Inferior parietal cortex (tissue), 1 donor: Measurements from ENCODE around the gene SP9.
"Not testable (repeated sequence)": the region's sequence is repeated elsewhere in the genome, so short reads cannot be mapped to it uniquely, and the experiment has no call there.

Source experiments
- DNase-seq: peaks from one replicate; pipeline ENCODE4 v3.0.0-alpha.2; 2016; ENCODE audit errors: extremely low spot score

Gene SP9

GRCh38 chr2:174344716-174345461, 10.1 kb downstream of the SP9 start:
- no peak for DNase-seq

GRCh38 chr2:174350018-174350417, 15.3 kb downstream of the SP9 start:
- DNase-seq, result peak; percentile 57

DNA sequence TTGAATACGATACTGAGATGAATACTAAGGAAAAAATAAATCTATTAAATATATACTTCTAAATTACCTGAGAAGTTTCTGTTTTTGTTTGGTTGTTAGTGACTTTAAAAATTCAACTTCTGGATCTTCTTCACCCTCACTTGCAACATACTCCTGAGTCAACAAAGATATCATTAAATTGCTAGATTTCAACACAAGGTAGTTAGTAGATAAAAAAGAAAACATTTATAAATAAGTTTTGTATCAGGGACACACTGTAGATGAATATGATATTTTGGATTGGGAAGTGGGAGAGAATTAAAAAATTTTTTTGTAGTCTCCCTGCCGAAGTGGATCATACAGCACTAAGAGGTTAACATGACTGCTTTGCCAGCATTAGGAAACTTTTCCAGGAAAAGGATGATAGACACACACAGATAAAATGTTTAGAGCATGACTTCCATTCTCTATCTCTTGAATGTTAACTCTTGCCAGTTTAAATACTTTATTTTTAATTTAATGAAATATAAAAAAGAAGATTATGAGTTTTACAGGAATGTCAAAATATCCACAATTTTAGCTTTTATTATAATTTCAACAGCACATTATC, 15.9 kb downstream of the SP9 start:
- DNase-seq, result no peak

DNA sequence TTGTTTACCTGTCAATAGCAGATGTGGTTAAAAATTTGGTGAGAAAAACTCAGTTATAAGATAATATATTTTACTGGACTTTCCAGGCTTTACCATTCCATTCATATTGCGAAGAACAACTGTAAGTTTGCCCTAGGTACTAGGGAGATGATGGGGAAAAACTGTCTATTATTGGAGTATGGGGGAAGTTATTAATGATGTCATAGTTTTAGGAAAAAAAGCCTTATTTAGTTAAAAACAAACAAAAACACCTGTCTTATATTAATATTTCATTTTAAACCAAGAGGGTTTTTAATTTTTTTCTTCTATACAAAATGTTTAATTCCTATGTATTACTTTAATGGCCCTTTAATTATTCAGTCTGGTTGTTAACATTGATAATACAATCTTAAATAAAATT, 18.2 kb downstream of the SP9 start:
- DNase-seq, result no peak

GRCh38 chr2:174356347-174356746, 21.6 kb downstream of the SP9 start:
- DNase-seq, result no peak

GRCh38 chr2:174359663-174360062, 24.9 kb downstream of the SP9 start:
- not testable (repeated sequence) for DNase-seq

GRCh38 chr2:174362949-174363348, 28.2 kb downstream of the SP9 start:
- DNase-seq, result no peak

DNA sequence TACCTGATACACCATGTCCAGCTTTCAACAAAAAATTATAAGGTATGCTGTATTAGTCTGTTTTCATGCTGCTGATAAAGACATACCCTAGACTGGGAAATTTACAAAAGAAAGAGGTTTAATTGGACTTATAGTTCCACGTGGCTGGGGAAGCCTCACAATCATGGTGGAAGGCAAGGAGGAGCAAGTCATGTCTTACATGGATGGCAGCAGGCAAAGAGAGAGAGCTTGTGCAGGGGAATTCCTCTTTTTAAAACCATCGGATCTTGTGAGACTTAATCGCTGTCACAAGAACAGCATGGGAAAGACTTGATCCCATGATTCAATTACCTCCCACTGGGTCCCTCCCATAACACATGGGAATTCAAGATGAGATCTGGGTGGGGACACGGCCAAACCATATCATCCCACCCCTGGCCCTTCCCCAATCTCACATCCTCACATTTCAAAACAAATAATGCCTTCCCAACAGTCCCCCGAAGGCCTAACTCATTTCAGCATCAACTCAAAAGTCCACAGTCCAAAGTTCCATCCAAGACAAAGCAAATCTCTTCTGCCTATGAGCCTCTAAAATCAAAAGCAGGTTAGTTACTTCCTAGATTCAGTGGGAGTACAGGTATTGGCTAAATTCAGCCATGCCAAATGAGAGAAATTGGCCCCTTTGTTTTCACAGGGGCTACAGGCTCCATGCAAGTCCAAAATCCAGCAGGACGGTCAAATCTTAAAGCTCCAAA, 28.9 kb downstream of the SP9 start:
- not testable (repeated sequence) for DNase-seq

DNA sequence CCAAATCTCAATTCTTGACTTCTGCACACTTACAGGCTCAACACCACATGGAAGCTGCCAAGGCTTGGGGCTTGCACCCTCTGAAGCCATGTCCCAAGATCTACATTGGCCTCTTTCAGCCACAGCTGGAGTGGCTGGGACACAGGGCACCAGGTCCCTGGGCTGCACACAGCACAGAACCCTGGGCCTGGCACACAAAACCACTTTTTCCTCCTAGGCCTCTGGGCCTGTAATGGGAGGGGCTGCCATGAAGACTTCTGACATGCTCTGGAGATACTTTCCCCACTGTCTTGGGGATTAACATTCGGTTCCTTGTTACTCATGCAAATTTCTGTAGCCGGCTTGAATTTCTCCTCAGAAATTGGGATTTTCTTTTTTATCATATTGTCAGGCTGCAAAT, 29.9 kb downstream of the SP9 start:
- DNase-seq, result no peak

GRCh38 chr2:174365571-174365970, 30.8 kb downstream of the SP9 start:
- no peak for DNase-seq

- no peak for DNase-seq
These were observed 33.9 kb downstream of the SP9 start for GRCh38 chr2:174368691-174369090.

- DNase-seq, result no peak
These were observed 42.2 kb downstream of the SP9 start for GRCh38 chr2:174376967-174377366.

DNA sequence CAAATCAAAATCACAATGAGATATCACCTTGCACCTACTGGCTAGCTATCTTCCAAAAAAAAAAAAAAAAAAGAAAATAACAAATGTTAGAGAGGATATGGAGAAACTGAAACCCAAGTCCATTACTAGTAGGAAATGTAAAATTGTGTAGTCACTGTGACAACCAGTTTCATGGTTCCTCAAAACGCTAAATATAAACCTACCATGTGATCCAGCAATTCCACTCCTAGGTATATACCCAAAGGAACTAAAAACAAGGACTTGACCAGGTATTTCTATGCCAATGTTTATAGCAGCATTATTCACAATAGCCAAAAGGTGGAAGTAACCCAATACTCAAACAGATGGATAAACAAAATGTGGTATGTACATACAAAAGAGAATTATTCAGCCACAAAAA, 49.0 kb downstream of the SP9 start:
- no peak for DNase-seq

DNA sequence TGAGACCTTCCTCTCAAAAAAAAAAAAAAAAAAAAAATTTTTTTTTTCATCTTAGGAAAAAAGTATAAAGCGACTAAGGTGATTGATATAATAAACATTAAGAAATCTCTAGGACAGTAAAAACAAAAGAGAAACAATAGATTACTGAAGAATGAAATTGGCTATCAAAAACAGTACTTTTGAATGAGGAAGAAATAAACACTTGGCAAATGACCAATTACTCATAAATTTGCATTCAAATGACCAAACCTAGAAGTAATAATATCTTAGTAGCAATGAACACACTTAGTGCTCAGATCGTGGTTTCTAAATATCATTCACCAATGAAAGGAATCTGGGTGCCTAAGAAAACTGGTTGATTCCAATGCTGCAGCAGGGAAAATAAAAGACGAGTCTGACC, 50.4 kb downstream of the SP9 start:
- DNase-seq, result no peak
